ENCODE measurements around the gene C1orf174.

C1orf174 gene

DNA sequence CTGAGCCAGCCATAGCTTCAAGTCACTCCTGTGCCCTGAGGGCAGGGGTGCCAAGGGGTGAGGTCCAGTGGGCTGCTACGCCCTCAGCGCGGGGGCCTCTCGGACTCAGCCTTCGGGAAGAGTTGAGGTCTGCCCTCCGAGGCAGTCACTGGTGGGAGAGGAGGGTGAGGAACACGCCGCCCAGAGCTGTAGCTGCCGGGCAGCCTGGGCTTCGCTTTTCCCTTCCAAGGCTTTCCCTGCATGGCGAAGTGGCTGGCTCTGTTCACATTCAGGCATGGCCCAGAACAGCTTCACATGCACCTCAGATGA is 43.0 kb upstream of the C1orf174 start:
- DNase-seq (ENCODE audit: extremely low read depth, low read depth), result no peak
- H3K4me3 ChIP-seq (replicated peaks; ENCODE audit: low read depth, low read length), result no peak overlapping the region
- TF ChIP-seq, protein P1, sequence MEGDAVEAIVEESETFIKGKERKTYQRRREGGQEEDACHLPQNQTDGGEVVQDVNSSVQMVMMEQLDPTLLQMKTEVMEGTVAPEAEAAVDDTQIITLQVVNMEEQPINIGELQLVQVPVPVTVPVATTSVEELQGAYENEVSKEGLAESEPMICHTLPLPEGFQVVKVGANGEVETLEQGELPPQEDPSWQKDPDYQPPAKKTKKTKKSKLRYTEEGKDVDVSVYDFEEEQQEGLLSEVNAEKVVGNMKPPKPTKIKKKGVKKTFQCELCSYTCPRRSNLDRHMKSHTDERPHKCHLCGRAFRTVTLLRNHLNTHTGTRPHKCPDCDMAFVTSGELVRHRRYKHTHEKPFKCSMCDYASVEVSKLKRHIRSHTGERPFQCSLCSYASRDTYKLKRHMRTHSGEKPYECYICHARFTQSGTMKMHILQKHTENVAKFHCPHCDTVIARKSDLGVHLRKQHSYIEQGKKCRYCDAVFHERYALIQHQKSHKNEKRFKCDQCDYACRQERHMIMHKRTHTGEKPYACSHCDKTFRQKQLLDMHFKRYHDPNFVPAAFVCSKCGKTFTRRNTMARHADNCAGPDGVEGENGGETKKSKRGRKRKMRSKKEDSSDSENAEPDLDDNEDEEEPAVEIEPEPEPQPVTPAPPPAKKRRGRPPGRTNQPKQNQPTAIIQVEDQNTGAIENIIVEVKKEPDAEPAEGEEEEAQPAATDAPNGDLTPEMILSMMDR (IDR thresholded peaks at IDR 0.05; ENCODE audit: low read depth, low read length, missing control alignments), result no peak

DNA sequence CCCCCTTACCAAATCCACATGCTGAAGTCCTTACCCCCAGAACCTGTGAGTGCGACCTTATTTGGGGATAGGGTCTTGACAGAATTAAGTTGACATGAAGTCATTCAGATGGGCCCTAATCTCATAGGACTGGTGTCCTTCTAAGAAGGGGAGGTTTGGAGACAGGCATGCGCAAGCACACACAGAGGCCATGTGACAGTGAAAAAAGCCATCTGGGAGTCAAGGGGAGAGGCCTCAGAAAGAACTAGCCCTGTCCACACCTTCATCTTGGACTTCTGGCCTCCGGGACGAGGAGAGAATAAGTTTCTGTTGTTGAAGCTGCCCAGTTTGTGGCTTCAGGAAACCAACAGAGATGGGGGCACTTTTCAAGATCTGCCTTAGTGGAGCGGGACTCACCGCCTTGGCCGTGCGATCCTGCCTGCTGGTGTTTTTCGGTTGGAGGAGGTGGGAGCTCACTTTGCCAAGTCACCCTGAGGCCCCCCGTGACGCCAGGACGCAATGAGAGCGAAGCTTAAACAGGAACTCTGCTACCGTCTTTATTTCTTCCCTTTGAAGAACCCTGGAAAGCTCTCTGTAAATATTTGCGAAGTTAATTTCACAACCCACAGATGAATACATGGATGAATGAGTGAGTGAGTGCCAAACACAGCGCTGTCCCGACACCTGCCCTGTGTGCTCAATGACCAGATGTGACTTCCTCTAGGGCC is 42.5 kb upstream of the C1orf174 start:
- DNase-seq (ENCODE audit: extremely low read depth, low read depth), result no peak
- no peak overlapping the region for H3K4me3 ChIP-seq (replicated peaks; ENCODE audit: low read depth, low read length)
- TF ChIP-seq, protein P1 (IDR thresholded peaks at IDR 0.05; ENCODE audit: low read depth, low read length, missing control alignments), result no peak

DNA sequence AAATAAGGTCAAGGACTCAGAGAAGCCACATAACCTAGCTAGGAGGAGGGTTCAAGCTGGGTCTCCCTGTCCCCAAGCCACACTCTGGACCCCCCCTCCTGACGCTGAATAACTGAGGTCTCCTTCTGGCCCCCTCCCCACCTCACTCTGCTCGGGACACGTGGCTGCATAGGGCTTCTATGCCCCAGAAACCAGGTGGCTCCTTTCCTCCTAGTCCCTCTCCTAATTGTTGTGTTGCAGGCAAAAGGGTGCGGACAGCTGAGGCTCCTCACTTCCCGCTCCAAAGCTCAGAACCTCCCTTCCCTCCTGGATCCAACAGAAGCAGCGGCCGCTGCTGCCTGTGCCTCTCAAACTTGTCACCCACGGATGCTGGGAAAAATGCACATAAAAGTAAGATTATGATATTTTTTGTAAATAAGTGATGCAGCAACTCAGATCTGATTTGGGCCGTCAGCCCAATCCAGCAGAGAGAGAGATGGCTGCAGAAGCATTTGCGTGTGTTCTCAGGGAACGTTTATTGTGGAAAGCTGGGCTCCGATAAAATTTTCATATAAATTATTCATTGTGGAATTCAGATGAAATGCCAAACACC is 40.8 kb upstream of the C1orf174 start:
- H3K4me3 ChIP-seq (replicated peaks; ENCODE audit: low read depth, low read length), result no peak overlapping the region
- TF ChIP-seq, protein P1 (IDR thresholded peaks at IDR 0.05; ENCODE audit: low read depth, low read length, missing control alignments), result no peak
- no peak for DNase-seq (ENCODE audit: extremely low read depth, low read depth)

DNA sequence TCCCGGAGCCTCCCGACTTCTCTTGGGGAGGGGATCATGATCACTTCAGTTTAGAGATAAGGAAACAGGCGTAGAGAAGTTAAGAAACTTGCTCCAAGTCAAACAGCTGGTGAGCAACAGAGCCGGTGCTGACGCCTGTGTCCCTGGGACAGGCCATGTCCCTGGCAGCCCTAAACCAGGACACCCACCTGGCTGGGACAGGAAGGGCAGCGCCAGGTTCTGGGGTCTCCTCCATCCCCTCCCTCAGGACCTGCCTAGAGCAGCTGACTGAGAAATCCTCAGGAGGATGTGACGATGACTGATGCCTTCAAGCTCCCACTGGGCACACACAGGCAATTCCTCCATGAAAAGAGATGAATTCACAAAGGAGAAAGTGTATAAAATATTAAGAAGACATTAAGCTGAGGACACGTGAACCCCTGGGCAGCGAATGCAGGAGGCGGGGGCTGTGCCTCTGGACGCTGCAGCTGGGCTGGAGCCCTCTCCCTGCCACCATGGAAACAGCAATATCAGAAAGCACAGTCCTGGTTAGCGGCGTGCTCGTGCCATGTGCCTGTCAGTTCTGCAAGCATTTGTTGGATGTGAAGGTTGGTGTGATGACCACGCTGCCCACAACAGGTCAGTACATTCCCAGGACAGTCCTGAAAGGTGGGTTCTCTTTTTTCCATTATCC is 40.1 kb upstream of the C1orf174 start:
- no peak overlapping the region for H3K4me3 ChIP-seq (replicated peaks; ENCODE audit: low read depth, low read length)
- DNase-seq (ENCODE audit: extremely low read depth, low read depth), result no peak
- TF ChIP-seq, protein P1 (IDR thresholded peaks at IDR 0.05; ENCODE audit: low read depth, low read length, missing control alignments), result no peak

DNA sequence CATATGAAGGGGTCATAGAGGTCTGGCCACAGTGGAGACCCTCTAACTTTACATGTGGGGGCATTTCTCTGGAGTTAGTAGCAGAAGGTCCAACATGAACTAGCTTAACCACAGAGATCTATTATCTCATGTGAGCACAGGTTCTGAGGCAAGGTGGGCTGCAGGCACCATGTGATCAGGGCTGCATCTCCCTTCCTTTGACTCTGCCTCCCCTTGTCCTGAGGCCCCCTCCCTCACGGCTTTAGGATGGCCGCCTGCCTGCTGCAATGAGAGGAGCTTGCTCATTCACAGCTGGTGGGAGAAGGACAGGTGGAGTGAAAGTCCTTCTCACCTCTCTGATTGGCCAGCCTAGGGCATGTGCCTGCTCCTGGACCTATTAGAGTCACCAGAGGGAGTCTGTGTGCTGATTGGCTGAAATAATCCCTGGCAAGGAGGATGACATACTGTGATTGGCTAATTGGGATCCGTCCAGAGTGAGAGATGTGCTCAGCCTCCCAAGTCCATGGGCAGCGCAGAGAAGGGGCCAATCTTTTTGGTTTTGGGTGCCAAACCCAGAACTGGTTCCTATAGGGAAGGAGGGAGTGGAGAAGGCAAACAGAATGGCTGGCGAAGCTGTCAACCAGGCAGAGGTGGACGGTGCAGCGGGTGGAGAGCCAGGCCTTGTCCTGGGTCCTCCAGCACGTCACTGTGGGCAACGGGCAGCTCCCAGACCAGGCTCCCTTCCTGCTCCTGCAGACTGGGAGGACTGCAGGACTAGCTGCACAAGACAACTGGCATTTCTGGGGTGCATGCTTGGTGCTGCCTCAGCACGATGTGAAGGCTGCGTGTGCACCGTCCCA is 39.4 kb upstream of the C1orf174 start:
- H3K4me3 ChIP-seq (replicated peaks; ENCODE audit: low read depth, low read length), result no peak overlapping the region
- TF ChIP-seq, protein P1 (IDR thresholded peaks at IDR 0.05; ENCODE audit: low read depth, low read length, missing control alignments), result no peak
- no peak for DNase-seq (ENCODE audit: extremely low read depth, low read depth)

DNA sequence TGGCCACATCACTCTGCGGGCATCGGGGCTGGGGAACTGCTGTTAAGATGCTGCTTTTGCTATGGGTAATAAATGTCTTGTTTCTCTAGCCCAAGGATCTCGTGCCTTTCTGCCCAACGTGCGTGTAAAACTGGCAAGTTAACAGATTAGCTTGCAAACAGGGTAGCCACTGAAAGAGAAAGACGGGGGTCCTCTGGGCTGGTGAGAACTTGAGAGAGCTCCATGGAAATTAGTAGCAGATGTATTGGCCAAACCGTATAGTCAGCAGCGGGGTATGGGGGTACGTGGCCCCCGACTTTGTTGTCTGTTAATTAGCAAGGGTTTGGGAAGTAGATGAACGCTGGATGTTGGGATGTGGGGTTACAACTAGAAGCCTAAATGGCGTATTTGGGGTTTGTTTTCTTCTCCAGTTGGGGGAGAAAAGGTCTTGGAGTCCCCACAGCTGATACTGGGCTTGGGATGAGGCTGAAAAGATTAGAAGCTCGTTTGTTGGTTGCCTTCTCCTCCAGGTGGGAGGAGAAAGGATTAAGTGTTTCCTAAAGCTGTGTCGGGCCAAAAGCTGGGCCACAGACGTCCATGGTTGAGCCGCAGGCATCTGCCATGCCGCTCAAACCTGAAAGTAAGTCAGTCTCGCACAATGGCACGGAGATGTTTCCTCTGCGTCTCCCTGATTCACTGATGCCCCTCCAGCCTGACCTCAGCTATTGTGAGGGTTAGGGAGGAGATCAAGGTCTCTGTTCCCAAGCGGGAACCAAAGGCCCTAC is 32.3 kb upstream of the C1orf174 start:
- TF ChIP-seq, protein P1 (IDR thresholded peaks at IDR 0.05; ENCODE audit: low read depth, low read length, missing control alignments), result no peak
- DNase-seq (ENCODE audit: extremely low read depth, low read depth), result no peak
- no peak overlapping the region for H3K4me3 ChIP-seq (replicated peaks; ENCODE audit: low read depth, low read length)

Data from HFF-Myc (cell line).